ENCODE results near the gene NRF1.

- TF ChIP-seq CTCF (IDR thresholded peaks at IDR 0.05; ENCODE audit: low read depth, low read length) (no peak), POLR2A (IDR thresholded peaks at IDR 0.05; ENCODE audit: extremely low read depth, insufficient read length) (no peak), MYC (IDR thresholded peaks at IDR 0.05; ENCODE audit: low read depth, low read length) (no peak)
Measured at GRCh38 chr7:129634361-129635034, 23.0 kb downstream of the NRF1 start.
